ENCODE data around the gene ATP8A1.

- TF ChIP-seq POLR2A (IDR thresholded peaks at IDR 0.05; ENCODE audit: control extremely low read depth in 1 of 2, low read depth in 2 of 2, low read length in 2 of 2) = no peak
- no peak for TF ChIP-seq RNF2 (IDR thresholded peaks at IDR 0.05; ENCODE audit: borderline replicate concordance, low read depth, low read length, missing control alignments, poor library complexity, severe bottlenecking)
- TF ChIP-seq EP300 (IDR thresholded peaks at IDR 0.05; ENCODE audit: borderline replicate concordance in 1 of 2, low read depth in 2 of 2, low read length in 2 of 2) = no peak
- TF ChIP-seq SP1 (IDR thresholded peaks at IDR 0.05; ENCODE audit: low read depth, low read length) = no peak
Observed at GRCh38 chr4:42377497-42377896, 279.4 kb downstream of the ATP8A1 start.
